H4 (cell line): ENCODE data around the gene CADPS2. TPM values are rescaled to one million over a fixed set of nuclear protein-coding genes. Genes with fewer than 3 reads are reported as not detected.

Experiments
- DNase-seq: peaks from one replicate; pipeline ENCODE4 v3.0.0-alpha.2; 2015; ENCODE audit warnings: low spot score
- total RNA-seq: library from RNA; depleted of rRNA; stranded (reverse); fragments of >200 nt; shearing (Covaris generic); gene quantifications from 2 replicates; pipeline ENCODE4 v1.2.3, GENCODE V29; 2014

Gene CADPS2
- total RNA-seq, 1 experiment from 2014 or later, result 23.3 TPM

- no peak for DNase-seq
Measured at GRCh38 chr7:122532406-122533269, 353.6 kb downstream of the CADPS2 start.

GRCh38 chr7:122528879-122529481 lies 357.3 kb downstream of the CADPS2 start:
- DNase-seq, result peak; percentile 45

DNA sequence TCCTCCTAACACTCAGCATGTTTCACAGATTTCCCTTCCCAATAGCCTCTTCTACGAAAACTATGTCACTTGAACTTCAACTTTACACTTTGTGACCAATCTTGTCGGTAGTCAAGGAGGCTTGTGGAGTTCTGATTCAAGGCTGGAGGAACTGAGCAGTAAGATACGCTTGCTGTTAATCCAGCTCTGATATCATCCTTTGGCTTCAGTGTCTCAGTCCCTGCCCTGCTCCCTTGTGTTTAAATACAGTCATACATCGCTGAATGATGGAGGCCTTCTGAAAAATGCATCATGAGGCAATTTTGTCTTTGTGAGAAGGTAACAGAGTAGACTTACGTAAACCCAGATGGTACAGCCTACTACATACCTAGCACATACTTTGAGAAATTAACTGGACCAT lies 360.9 kb downstream of the CADPS2 start:
- DNase-seq, result no peak

DNA sequence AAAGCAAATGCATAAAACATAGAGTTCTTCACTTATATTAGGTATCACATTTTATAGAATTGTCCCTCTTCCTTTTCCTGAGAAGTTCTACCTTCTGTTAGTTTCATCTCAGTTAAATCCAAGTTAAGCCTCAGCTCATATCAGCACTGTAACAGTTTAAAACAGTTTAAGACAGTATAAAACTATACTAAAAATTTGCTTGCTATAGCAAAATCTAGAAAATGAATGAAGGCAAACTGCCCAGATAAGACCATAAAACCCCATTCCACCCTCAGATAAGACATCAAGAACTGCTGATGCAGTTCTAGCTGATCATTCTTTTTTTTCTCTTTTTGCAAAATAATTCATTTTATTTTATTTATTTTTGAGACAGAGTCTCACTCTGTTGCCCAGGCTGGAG lies 364.5 kb downstream of the CADPS2 start:
- no peak for DNase-seq

DNA sequence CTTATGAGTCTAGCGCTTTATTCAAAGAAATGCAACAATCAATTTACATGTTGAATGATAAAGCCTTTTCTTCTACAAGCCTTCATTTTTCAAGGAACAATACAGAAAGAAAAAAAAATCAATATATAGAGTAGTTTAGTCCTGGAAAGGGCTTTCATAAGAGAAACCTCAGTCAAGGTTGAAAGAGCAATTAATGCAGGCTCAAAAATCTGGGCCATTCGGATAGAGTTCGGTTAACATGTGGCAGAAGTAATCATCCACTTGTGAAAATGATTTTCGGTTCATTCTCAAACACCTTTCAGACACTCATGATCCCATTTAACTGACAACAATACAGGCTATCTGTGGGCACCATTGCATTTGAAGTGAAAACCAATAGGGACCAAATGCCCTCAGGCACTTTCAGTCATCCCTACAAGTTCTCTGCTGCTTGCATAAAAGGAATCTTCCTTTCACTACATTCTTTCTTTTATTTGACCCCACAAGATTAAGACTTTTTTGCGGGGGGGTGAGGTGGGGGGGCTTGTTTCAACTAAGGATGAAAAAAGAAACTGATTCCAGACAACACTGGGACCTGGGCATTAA lies 365.2 kb downstream of the CADPS2 start:
- DNase-seq, result no peak

DNA sequence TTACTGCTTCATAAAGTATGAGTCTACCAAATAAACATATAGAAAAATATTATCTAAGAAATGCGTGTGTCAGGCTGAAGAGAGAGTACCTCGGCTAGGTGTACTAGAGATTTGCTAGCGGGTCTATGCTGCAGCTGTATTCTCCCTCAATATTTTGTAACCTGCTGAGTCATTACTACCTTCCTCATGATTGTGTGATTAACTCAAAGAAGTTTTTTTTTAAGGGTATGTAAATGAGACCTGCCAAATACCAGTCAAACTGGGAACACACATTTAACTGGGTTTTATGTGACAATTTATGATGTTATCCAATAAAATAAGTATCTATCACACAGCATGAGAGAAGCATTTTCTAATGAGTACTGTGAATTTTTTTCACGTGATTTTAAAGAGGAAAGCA lies 367.8 kb downstream of the CADPS2 start:
- DNase-seq, result peak; percentile 15

- no peak for DNase-seq
Measured at GRCh38 chr7:122517576-122517975, 368.7 kb downstream of the CADPS2 start.

- DNase-seq, result no peak
Measured at GRCh38 chr7:122515404-122515803, 370.9 kb downstream of the CADPS2 start.

- DNase-seq, result no peak
Measured at GRCh38 chr7:122511268-122511667, 375.0 kb downstream of the CADPS2 start.

GRCh38 chr7:122507591-122507990 lies 378.7 kb downstream of the CADPS2 start:
- DNase-seq, result no peak

DNA sequence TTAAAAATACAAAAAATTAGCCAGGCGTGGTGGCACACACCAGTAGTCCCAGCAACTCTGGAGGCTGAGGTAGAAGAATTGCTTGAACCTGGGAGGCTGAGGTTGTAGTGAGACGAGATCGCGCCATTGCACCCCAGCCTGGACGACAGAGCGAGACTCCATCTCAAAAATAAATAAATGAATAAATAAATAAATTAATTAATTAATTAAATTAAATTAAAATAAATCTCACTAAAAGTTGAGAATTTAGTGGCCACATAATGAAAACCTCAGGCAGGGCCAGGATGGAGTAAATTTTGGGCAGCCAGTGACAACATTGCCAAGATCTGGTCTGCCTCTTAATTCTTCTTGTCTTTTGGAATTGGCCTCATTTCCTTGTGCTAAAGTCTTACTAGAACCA lies 394.3 kb downstream of the CADPS2 start:
- DNase-seq, result no peak

- DNase-seq, result no peak
Measured at GRCh38 chr7:122488241-122488640, 398.0 kb downstream of the CADPS2 start.

DNA sequence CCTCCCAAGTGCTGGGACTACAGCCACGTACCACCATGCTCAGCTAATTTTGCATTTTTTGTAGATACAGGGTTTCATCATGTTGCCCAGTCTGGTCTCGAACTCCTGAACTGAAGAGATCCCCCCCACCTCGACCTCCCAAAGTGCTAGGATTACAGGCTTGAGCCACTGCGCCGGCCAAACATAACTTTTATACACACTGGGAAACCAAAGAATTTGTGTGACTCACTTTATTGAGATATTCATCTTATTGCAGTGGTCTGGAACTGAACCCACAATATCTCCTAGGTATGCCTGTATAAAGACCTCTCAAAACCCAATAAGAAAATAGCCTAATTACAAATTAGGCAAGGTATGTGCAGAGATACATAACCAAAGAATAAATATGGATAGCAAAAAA lies 399.1 kb downstream of the CADPS2 start:
- DNase-seq, result peak; percentile 34

- no peak for DNase-seq
Measured at GRCh38 chr7:122485856-122486255, 400.4 kb downstream of the CADPS2 start.

DNA sequence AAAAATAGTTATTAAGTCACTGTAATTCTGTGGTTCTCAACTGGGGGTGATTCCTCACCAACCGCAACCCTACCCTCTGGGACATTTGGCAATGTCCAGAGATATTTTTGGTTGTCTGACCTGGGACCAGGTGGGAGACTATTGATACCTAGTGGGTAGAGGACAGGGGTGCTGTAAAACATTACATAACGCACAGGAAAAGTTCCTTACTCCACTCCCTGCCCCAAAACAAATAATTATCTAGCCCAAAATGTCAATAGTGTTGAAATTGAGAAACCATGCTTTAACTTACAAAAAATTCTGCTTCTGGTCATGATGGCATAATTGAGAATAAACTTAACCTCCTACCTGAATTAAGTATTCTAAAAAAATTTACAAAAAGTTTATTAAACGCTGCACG lies 404.0 kb downstream of the CADPS2 start:
- no peak for DNase-seq

- DNase-seq, result no peak
Measured at GRCh38 chr7:122470859-122471258, 415.4 kb downstream of the CADPS2 start.

DNA sequence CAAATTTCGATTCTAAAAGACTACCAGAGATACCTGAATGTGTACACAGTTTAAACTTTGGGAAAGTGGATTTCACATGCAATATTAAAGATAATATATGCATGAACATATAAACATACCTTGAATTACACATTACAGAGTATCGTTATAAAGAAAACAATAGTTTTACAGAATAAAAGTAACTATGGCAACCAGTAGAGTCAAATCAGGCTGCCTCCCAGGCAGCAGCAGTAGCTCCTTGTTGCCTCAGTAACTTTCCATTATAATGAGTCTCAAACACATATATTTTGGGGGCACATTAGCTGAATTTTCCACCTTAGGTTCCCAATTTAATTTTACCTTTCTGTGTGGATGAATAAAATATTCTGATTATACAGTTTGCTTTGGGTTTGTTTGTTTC lies 417.3 kb downstream of the CADPS2 start:
- no peak for DNase-seq

- DNase-seq, result no peak
Measured at GRCh38 chr7:122467661-122468449, 418.4 kb downstream of the CADPS2 start.

GRCh38 chr7:122465296-122465695 lies 421.0 kb downstream of the CADPS2 start:
- DNase-seq, result no peak

DNA sequence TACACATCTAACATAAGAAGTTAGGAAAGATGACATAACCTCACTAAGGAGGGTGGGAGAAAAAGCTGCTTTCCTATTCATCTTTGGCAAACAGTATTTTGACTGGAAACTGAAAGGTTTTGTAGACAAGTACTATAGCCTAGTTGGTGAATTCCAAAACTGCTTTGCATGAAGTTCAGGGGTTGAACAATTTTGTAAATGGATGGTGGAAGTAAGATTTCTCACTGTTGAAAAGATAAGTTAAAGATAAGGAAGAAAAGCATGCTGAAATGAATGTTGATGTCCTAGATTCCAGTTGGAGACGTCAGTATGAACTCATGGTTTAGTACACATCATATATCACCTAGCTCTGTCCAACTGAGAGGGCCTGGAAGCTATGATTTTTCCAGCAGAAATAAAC lies 422.6 kb downstream of the CADPS2 start:
- no peak for DNase-seq

DNA sequence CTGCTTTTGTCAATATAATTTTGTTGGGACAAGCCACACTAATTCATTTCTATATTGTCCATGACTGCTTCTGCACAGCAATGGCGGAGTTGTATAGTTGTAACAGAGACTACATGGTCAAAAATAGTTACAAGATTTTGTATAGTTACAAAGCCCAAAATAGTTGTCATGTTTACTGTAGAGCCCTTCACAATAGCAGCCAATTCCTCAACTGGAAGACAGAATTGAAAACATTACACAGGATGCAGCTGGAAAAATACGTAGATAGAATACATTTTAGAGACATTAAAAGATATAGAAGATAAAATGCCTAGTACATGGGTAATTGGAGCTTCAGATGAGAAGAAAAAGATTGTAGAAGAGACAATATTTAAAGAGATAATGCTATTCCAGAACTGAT lies 425.3 kb downstream of the CADPS2 start:
- DNase-seq, result no peak

DNA sequence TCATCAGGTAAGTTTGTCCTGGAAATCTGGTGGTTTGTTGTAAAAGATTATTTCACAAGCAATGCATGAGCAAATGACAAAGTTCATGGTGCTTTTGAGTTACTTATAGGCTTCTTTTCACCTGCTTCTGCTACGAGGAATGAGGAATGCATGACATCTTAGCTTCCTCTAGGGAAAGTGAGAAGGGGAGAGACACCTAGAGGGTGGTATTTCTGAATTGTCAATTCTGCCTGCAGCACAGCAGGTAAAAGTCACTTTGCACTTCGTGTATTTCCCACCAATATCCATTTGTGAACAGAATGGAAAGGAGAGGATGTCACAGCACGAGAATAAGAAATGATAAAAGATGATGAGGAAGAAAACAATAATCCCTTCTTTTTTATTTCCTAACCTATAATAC lies 428.3 kb downstream of the CADPS2 start:
- DNase-seq, result no peak
